Hematopoietic multipotent progenitor cell treated with erythropoietin and hydrocortisone succinate and interleukin-3 and kit ligand, for 4 days (in vitro differentiated cells): ENCODE data around the gene MACROD2.

Experiments used
- DNase-seq: peaks from one replicate; pipeline ENCODE4 v3.0.0-alpha.2; 2015

Gene MACROD2

GRCh38 chr20:15918631-15919030, 1923.3 kb downstream of the MACROD2 start:
- no peak for DNase-seq

GRCh38 chr20:15919118-15919517, 1923.8 kb downstream of the MACROD2 start:
- peak; percentile 11 for DNase-seq

GRCh38 chr20:15921930-15922329, 1926.6 kb downstream of the MACROD2 start:
- no peak for DNase-seq

GRCh38 chr20:15922556-15922955, 1927.2 kb downstream of the MACROD2 start:
- no peak for DNase-seq

GRCh38 chr20:15923030-15923776, 1927.9 kb downstream of the MACROD2 start:
- DNase-seq = no peak

GRCh38 chr20:15924556-15924955, 1929.2 kb downstream of the MACROD2 start:
- DNase-seq = no peak

GRCh38 chr20:15925376-15925775, 1930.1 kb downstream of the MACROD2 start:
- DNase-seq = no peak

- DNase-seq = peak; percentile 2
Observed at GRCh38 chr20:15927893-15928650, 1932.8 kb downstream of the MACROD2 start.

GRCh38 chr20:15928946-15929345, 1933.6 kb downstream of the MACROD2 start:
- no peak for DNase-seq

DNA sequence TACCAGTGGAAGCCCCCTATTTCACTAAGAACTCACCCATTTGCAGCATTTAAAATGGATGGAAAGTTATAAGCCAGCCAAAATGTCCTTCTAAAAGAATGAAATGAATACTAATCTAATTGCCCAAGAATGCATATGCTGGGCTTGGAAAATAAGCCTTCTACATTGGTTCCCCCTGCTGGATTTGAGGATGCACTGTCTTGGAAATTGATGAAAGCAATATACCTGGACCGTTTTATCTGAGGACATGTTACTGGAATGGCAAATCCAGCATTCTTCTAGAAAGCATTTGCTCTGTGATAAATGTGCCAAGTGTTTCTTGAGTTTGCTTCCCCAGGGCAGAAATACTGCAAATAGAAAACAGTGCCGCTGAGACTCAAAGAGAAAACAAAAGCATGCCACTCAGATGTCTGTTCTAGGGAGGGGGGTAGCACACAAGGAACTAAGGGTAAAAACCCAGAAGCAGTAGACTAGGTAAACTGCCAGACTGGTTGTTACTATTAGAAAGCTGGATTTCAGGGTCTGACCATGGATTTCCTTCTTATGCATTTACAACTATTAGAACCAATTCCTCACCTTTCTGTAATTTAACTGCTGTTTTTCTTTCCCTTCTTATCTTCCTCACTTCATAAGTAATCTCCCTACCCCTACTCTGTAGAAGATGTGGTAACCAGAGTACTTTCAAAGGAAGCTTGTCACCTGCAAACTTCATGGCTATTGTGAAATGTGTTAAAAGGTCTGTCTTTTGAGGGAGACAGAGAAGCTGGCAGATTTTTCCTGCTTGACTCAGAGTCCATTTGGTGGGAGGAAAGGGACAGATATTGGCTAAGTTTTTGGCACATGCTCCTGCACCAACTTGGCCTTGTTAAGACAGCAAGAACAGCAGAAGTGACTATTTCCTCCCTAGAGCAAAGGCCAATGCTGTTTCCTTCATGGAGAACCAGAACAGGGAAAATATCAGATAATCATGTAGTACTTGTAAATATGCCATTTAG, 1935.3 kb downstream of the MACROD2 start:
- DNase-seq = peak; percentile 21

- DNase-seq = no peak
Observed at GRCh38 chr20:15931897-15932296, 1936.6 kb downstream of the MACROD2 start.

- no peak for DNase-seq
Observed at GRCh38 chr20:15937179-15937578, 1941.9 kb downstream of the MACROD2 start.

GRCh38 chr20:15938847-15939246, 1943.5 kb downstream of the MACROD2 start:
- no peak for DNase-seq

DNA sequence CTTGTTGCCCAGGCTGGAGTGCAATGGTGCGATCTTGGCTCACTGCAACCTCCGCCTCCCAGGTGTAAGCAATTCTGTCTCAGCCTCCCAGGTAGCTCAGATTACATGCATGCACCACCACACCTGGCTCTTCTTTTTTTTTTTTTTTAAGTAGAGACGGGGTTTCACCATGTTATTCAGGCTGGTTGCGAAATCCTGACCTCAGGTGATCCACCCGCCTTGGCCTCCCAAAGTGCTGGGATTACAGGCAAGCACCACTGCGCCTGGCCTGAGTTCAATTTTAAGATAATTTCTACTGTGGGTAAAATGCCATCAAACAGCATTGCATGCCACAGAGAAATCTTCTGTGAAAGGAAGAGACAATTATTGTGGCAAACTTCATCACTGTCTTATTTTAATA, 1944.8 kb downstream of the MACROD2 start:
- DNase-seq = no peak

- DNase-seq = no peak
Observed at GRCh38 chr20:15942130-15942529, 1946.8 kb downstream of the MACROD2 start.

GRCh38 chr20:15945289-15945688, 1950.0 kb downstream of the MACROD2 start:
- no peak for DNase-seq

GRCh38 chr20:15949391-15949790, 1954.1 kb downstream of the MACROD2 start:
- no peak for DNase-seq

- DNase-seq = no peak
Observed at GRCh38 chr20:15951658-15952057, 1956.3 kb downstream of the MACROD2 start.

GRCh38 chr20:15958142-15958541, 1962.8 kb downstream of the MACROD2 start:
- no peak for DNase-seq

GRCh38 chr20:15965165-15965564, 1969.8 kb downstream of the MACROD2 start:
- DNase-seq = no peak

GRCh38 chr20:15967334-15967733, 1972.0 kb downstream of the MACROD2 start:
- DNase-seq = no peak

- DNase-seq = no peak
Observed at GRCh38 chr20:15976047-15976736, 1980.9 kb downstream of the MACROD2 start.
